Stimulated activated naive CD8-positive, alpha-beta T cell treated with anti-CD3 and anti-CD28 coated beads, Interleukin-15, Interleukin-2, amounts not matched to agents 100 U/mL and 50 U/mL, for 24 hours (primary cell): Measurements from ENCODE around the gene GARIN5B.

Experiments
- ATAC-seq: fragments of 150-1000 bp; cut with Tn5 transposase; one replicate; pipeline ENCODE4 v1.10.0; 2021
- DNase-seq: peaks from one replicate; pipeline ENCODE4 v3.0.0; 2021

GARIN5B gene

GRCh38 chr19:55389386-55390317, 26.6 kb upstream of the GARIN5B start:
- DNase-seq (no peak), ATAC-seq (no peak)

- ATAC-seq (no peak), DNase-seq (no peak)
Measured at GRCh38 chr19:55387736-55388497, 24.9 kb upstream of the GARIN5B start.

- DNase-seq (no peak), ATAC-seq (no peak)
Measured at GRCh38 chr19:55386493-55386971, 23.5 kb upstream of the GARIN5B start.

GRCh38 chr19:55385724-55386492, 22.8 kb upstream of the GARIN5B start, which contains the start of gene RPL28:
RPL28 (plus strand) TSS chr19:55385932; CDS start chr19:55386358, 426 bp downstream.
- peak; percentile 63 for ATAC-seq

GRCh38 chr19:55384920-55385723, 22.1 kb upstream of the GARIN5B start:
- ATAC-seq (peak; percentile 81), DNase-seq (peak; percentile 96)

More at GRCh38 chr19:55385724-55386492, 22.8 kb upstream of the GARIN5B start, which contains the start of gene RPL28:
- DNase-seq: peak; percentile 98

GRCh38 chr19:55384131-55384919, 21.3 kb upstream of the GARIN5B start, which contains the start of gene TMEM238:
TMEM238 (minus strand) TSS chr19:55384292; CDS start chr19:55384259, 33 bp downstream.
- ATAC-seq (peak; percentile 4), DNase-seq (peak; percentile 64)

- ATAC-seq (peak; percentile 12), DNase-seq (peak; percentile 62)
Measured at GRCh38 chr19:55383279-55384130, 20.4 kb upstream of the GARIN5B start.

GRCh38 chr19:55382522-55383054, 19.5 kb upstream of the GARIN5B start:
- DNase-seq (no peak), ATAC-seq (no peak)

GRCh38 chr19:55382013-55382412, 19.0 kb upstream of the GARIN5B start:
- no peak for ATAC-seq
- no peak for DNase-seq

GRCh38 chr19:55379174-55379573, 16.1 kb upstream of the GARIN5B start:
- DNase-seq: no peak
- no peak for ATAC-seq

GRCh38 chr19:55377356-55378131, 14.5 kb upstream of the GARIN5B start:
- ATAC-seq (no peak), DNase-seq (no peak)

- no peak for ATAC-seq
- DNase-seq: no peak
Measured at GRCh38 chr19:55376241-55376933, 13.3 kb upstream of the GARIN5B start, which contains the start of gene TMEM190. TMEM190 (plus strand) TSS chr19:55376826; CDS start chr19:55376854, 28 bp downstream.

GRCh38 chr19:55373993-55374757, 11.1 kb upstream of the GARIN5B start:
- DNase-seq (no peak), ATAC-seq (no peak)

GRCh38 chr19:55373306-55373992, 10.4 kb upstream of the GARIN5B start:
- no peak for ATAC-seq
- no peak for DNase-seq

- ATAC-seq (peak; percentile 69), DNase-seq (peak; percentile 65)
Measured at GRCh38 chr19:55372316-55373081, 9.4 kb upstream of the GARIN5B start.
